Bronchial epithelial cell (primary cell): ENCODE results near the gene MCC. TPM values are rescaled to one million over a fixed set of nuclear protein-coding genes. Genes with fewer than 3 reads are reported as not detected.

Experiments
- DNase-seq: peaks from one replicate; pipeline ENCODE4 v3.0.0-alpha.2; 2010; ENCODE audit warnings: low read depth
- FAIRE-seq: peaks from 2 replicates; lab custom pipeline; 2011; peaks lifted over from hg19 to GRCh38; lab: Jason Lieb, UNC
- H3K27me3 ChIP-seq: 2 replicates; pipeline ENCODE4 v1.5.1; 2011; ENCODE audit warnings: low read length; ENCODE audit not compliant: control insufficient read depth, insufficient read depth
- H3K36me3 ChIP-seq: 2 replicates; pipeline ENCODE4 v1.5.1; 2011; ENCODE audit warnings: low read length; ENCODE audit not compliant: control insufficient read depth, insufficient read depth
- H3K4me3 ChIP-seq: 2 replicates; pipeline ENCODE4 v1.5.1; 2011; ENCODE audit warnings: mild to moderate bottlenecking, low read depth, low read length, control low read depth
- CTCF ChIP-seq: IDR thresholded peaks from 2 replicates; pipeline ENCODE4 v1.5.1; 2011; ENCODE audit warnings: mild to moderate bottlenecking, moderate library complexity, low read length, control low read depth, inconsistent platforms; ENCODE audit not compliant: insufficient read depth, severe bottlenecking
- total RNA-seq: library from RNA; depleted of rRNA; stranded (reverse); fragments of >200 nt; gene quantifications from 2 replicates; pipeline ENCODE4 v1.2.1, GENCODE V29; 2014

The MCC gene
- total RNA-seq, 1 donor from 2014 or later = 43.2 TPM

DNA sequence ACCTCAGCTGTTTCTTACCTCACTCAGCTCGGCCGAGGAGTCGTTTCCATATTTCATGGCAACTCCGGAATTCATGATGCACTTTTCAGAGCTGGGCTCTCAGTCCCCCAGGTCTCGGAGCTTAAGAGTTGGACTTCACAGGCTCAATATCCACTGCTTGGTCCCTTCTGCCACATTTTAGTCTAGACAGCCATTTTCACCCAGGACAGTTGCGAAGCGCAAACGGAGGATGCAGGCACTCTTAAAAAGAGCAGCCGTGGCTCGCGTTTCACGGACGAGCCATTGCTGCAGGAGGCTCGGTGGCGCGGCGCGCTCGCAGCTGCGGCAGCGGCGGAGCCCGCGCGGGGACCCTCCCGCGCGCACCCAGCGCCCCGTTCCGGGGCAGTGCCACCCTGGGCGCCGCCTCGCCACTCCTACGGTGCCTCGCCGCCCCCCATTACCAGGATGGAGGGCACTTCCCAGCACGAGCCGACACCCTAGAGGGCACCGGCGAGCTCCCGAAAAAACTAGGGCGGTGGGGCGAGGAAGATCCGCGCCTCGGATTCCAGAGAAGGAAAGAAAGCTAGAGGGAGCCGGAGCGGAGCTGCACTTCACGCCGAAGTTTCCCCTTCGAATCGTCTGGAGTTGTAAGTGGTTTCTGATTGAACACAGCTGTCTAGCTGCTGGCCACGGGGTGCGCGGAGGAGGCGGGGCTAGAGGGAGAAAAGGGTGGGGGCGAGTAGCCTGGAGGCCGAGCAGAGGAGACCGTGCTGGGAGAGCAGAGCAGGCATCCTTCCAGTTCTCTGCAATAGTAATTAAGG, 193.7 kb downstream of the MCC start:
- peak; percentile 33 for TF ChIP-seq CTCF
- Histone ChIP-seq H3K36me3 (no peaks in the 10 kb centered on the region), H3K27me3 (no peaks in the 10 kb centered on the region), H3K4me3 (peak overlapping the region; percentile 50)
- FAIRE-seq (no peak), DNase-seq (peak; percentile 74)

- peak; percentile 62 for DNase-seq
- H3K4me3 ChIP-seq = peak overlapping the region; percentile 50
- H3K36me3 ChIP-seq = no peaks in the 10 kb centered on the region
- no peak for TF ChIP-seq CTCF
- no peaks in the 10 kb centered on the region for H3K27me3 ChIP-seq
- FAIRE-seq = no peak
Measured at GRCh38 chr5:113293975-113294310, 194.3 kb downstream of the MCC start.

GRCh38 chr5:113293068-113293974, 194.9 kb downstream of the MCC start:
- DNase-seq (peak; percentile 25), FAIRE-seq (no peak)
- H3K4me3 ChIP-seq = peak overlapping the region; percentile 50
- H3K27me3 ChIP-seq = no peaks in the 10 kb centered on the region
- TF ChIP-seq CTCF = no peak
- H3K36me3 ChIP-seq = no peaks in the 10 kb centered on the region

- DNase-seq (no peak), FAIRE-seq (no peak)
- Histone ChIP-seq H3K4me3 (peak overlapping the region; percentile 50), H3K27me3 (no peaks in the 10 kb centered on the region), H3K36me3 (no peaks in the 10 kb centered on the region)
- no peak for TF ChIP-seq CTCF
Measured at GRCh38 chr5:113292462-113292861, 195.8 kb downstream of the MCC start.

- H3K36me3 ChIP-seq = no peaks in the 10 kb centered on the region
- no peak overlapping the region for H3K4me3 ChIP-seq
- TF ChIP-seq CTCF = no peak
Measured at GRCh38 chr5:113283558-113283957, 204.7 kb downstream of the MCC start.

More at GRCh38 chr5:113283558-113283957, 204.7 kb downstream of the MCC start:
- no peaks in the 10 kb centered on the region for H3K27me3 ChIP-seq
- DNase-seq (no peak), FAIRE-seq (no peak)
